Activated T-cell treated with anti-CD3 and anti-CD28 coated beads for 24 hours (primary cell): ENCODE results near the gene MTR.

ENCODE experiments used
- DNase-seq: peaks from one replicate; pipeline ENCODE4 v3.0.0-alpha.2; 2020; ENCODE audit warnings: low read depth

MTR gene

GRCh38 chr1:236795035-236795756 lies at the start of gene MTR:
MTR (plus strand) TSS chr1:236795292; CDS start chr1:236795704, 412 bp downstream.
- DNase-seq = peak; percentile 95

GRCh38 chr1:236746785-236747184 lies 48.3 kb upstream of the MTR start:
- DNase-seq = no peak

- no peak for DNase-seq
Measured at GRCh38 chr1:236747311-236747985, 47.6 kb upstream of the MTR start.

- no peak for DNase-seq
Measured at GRCh38 chr1:236748268-236748870, 46.7 kb upstream of the MTR start.

- DNase-seq = no peak
Measured at GRCh38 chr1:236750928-236751327, 44.2 kb upstream of the MTR start.

- DNase-seq = no peak
Measured at GRCh38 chr1:236751385-236751784, 43.7 kb upstream of the MTR start.

- no peak for DNase-seq
Measured at GRCh38 chr1:236751935-236752334, 43.2 kb upstream of the MTR start.

- no peak for DNase-seq
Measured at GRCh38 chr1:236753516-236753915, 41.6 kb upstream of the MTR start.

- no peak for DNase-seq
Measured at GRCh38 chr1:236753964-236754363, 41.1 kb upstream of the MTR start.

GRCh38 chr1:236754525-236755210 lies 40.4 kb upstream of the MTR start:
- DNase-seq = no peak

GRCh38 chr1:236757640-236758039 lies 37.5 kb upstream of the MTR start:
- no peak for DNase-seq

GRCh38 chr1:236759252-236759859 lies 35.7 kb upstream of the MTR start:
- no peak for DNase-seq

GRCh38 chr1:236760480-236760879 lies 34.6 kb upstream of the MTR start:
- DNase-seq = no peak

GRCh38 chr1:236760986-236761385 lies 34.1 kb upstream of the MTR start:
- DNase-seq = no peak

- no peak for DNase-seq
Measured at GRCh38 chr1:236761397-236762132, 33.5 kb upstream of the MTR start.

- no peak for DNase-seq
Measured at GRCh38 chr1:236762410-236762809, 32.7 kb upstream of the MTR start.

- DNase-seq = no peak
Measured at GRCh38 chr1:236765831-236766230, 29.3 kb upstream of the MTR start.

GRCh38 chr1:236766506-236766905 lies 28.6 kb upstream of the MTR start:
- DNase-seq = no peak

GRCh38 chr1:236767276-236767675 lies 27.8 kb upstream of the MTR start:
- no peak for DNase-seq

GRCh38 chr1:236768601-236769000 lies 26.5 kb upstream of the MTR start:
- DNase-seq = no peak

GRCh38 chr1:236773919-236774318 lies 21.2 kb upstream of the MTR start:
- no peak for DNase-seq

- DNase-seq = no peak
Measured at GRCh38 chr1:236774926-236775325, 20.2 kb upstream of the MTR start.
